ENCODE measurements around the gene KRTAP10-2.
A peak's percentile ranks its signal among the peaks of the same experiment; 100 is the strongest.
"Not testable (repeated sequence)": the region's sequence is repeated elsewhere in the genome, so short reads cannot be mapped to it uniquely, and the experiment has no call there.

KRTAP10-2 gene, protein sequence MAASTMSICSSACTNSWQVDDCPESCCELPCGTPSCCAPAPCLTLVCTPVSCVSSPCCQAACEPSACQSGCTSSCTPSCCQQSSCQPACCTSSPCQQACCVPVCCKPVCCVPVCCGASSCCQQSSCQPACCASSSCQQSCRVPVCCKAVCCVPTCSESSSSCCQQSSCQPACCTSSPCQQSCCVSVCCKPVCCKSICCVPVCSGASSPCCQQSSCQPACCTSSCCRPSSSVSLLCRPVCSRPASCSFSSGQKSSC

DNA sequence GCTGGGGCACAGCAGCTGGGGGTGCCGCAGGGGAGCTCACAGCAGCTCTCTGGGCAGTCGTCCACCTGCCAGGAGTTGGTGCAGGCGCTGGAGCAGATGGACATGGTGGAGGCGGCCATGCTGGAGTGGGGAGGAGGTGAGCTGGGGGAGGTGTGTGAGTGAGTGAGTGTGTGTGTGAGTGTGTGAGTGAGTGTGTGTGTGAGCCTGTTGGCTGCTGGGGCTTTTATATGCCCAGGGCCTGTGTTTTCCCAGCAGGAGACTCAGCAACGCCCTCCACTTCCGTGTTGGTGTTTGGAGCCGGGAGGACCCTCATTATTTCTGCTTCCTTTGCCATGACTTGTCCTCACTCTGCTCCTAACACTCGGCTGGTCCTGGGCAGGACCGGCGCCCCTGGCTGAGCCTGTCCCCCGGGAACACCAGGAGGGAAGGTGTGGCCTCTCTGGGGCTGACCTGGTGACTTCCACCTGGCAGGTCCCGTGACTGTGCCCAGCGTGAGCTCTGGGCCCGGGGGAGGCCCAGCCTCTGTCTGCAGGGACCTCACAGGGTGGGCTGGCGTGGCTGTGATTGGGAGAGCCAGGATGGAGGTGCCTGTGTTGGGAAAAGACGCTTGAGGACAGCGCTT is at the start of gene KRTAP10-2:
KRTAP10-2 (minus strand) TSS at position 166 of the 622 bp plus-strand sequence; CDS start at position 119, 47 bp downstream.
- no peak for DNase-seq
- in situ Hi-C loops (cut with MboI; ENCODE audit: low pct_unique_long_range_greater_than_20kb, low sequenced_read_pairs) = loop anchor here (25.0 kb wide), 1 partner anchor 89 kb away; the partner anchor contains the start of gene LRRC3

DNA sequence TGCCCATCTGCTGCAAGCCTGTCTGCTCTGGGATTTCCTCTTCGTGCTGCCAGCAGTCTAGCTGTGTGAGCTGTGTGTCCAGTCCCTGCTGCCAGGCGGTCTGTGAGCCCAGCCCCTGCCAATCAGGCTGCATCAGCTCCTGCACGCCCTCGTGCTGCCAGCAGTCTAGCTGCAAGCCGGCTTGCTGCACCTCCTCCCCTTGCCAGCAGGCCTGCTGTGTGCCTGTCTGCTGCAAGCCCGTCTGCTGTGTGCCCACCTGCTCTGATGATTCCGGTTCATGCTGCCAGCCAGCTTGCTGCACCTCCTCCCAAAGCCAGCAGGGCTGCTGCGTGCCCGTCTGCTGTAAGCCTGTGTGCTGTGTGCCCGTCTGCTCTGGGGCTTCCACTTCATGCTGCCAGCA is 49.8 kb upstream of the KRTAP10-2 start:
- in situ Hi-C loops (cut with MboI; ENCODE audit: low pct_unique_long_range_greater_than_20kb, low sequenced_read_pairs); DNase-seq: not testable (repeated sequence)

DNA sequence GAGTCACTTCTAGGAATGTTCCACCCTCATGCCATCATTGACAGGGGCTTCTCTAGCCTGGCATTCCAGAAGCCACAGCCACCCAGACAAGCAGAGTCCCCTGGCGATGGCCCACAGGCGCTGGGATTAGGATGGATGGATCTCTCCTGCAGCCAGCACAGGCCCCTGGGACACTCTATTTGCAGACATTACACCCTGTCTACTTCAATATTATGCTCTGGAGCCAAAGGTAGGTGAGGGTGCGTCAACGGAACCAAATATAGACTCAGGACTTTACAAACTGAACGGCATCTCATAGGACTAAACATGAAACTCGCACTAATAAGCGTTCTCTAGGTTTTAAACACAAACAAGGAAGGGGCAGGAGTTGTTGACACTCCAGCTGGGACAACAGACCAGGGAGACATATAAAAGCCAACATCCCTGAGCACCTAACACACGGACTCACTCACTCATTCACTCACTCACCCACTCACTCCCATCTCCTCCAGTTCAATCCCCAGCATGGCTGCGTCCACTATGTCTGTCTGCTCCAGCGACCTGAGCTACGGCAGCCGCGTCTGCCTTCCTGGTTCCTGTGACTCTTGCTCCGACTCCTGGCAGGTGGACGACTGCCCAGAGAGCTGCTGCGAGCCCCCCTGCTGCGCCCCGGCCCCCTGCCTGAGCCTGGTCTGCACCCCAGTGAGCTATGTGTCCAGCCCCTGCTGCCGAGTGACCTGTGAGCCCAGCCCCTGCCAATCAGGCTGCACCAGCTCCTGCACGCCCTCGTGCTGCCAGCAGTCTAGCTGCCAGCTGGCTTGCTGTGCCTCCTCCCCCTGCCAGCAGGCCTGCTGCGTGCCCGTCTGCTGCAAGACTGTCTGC is 49.0 kb upstream of the KRTAP10-2 start, which contains the start of gene KRTAP10-7:
KRTAP10-7 (plus strand) TSS at position 480 of the 861 bp plus-strand sequence; CDS start at position 505, 25 bp downstream.
- DNase-seq; in situ Hi-C loops (cut with MboI; ENCODE audit: low pct_unique_long_range_greater_than_20kb, low sequenced_read_pairs): not testable (repeated sequence)

DNA sequence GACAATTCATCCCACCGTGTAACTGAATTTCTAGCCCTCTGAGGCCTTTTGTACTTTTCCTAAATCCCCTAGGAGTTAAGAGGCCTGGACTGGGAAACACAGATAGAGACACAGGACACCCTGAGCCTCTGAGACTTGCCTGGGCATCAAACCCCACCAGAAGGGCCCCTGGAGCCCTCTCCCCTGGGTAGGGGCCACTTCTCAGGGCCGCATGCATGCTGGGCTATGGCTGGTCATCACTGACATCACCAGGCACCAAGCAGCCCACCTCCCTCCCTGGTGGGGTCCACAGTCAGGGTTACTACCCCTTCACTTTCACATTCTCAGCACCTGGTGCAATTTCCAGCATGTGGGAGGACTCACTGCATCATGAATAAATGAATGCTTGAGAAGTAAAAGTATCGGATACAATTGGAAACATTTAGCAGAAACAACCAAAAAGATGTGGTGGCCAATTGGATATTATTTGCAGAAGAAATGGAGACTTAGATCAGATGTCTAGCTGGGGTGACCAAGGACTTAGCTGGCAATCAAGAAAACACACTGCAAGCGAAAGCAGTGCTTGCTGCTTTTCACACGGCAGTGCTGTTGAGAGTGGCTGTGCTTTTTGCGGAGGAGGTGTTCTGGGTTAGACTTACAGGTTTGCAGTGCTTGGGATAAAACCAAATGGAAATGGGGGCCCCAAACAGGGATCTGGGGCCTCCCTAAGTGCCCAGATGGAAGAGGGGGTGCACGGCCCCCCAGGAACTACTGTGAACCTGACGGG is 48.1 kb upstream of the KRTAP10-2 start:
- no peak for DNase-seq
- in situ Hi-C loops (cut with MboI; ENCODE audit: low pct_unique_long_range_greater_than_20kb, low sequenced_read_pairs) = no loop called here

DNA sequence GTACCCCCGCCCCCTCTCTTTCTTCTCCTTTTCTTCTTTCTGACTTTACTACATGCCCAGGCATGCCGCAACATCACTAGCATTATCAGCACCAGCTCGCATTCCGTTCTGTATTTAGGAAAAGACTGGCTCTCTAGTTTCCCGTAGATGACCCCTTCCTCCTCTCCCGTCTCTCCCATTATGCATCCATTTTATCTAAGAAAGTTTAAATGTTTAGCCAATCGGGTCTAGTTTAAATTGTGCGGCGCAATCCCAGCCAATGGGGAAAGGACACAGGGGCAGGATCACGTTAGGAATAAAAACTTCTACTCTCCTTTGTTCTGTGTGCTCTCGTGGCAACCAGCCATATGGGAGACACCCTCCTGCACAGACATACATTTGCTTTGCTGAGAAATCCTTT is 46.8 kb upstream of the KRTAP10-2 start:
- in situ Hi-C loops (cut with MboI; ENCODE audit: low pct_unique_long_range_greater_than_20kb, low sequenced_read_pairs) = no loop called here
- peak; percentile 26 for DNase-seq

DNA sequence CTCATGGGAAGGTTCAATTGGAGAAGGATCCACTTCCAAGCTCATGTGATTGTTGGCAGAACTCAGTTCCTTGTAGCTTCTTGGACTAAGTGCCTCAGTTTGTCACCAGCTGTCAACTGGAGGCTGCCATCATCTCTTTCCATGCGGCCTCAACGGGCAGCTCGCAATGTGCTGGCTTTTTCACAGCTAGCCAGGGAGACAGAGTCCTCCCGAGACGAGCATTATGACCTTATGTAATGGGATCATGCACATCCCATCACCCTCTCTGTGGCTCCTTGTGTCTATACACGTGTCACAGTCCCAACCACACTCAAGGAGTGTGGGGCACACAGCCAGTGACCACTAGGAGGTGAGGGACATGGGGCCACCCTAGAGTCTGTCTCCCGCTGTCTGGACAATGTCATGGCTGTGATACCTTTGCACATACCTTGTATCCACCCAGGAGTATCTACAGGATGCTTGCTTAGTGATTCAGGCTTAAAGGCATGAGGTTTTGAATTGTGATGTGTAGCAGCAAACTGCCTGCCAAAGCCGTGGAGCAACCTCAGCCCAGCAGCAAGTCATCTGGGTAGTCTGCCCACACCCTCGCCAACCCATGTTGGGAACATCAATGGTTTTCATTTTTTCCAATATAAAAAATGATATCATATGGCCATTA is 44.9 kb upstream of the KRTAP10-2 start:
- no peak for DNase-seq
- in situ Hi-C loops (cut with MboI; ENCODE audit: low pct_unique_long_range_greater_than_20kb, low sequenced_read_pairs) = no loop called here

DNA sequence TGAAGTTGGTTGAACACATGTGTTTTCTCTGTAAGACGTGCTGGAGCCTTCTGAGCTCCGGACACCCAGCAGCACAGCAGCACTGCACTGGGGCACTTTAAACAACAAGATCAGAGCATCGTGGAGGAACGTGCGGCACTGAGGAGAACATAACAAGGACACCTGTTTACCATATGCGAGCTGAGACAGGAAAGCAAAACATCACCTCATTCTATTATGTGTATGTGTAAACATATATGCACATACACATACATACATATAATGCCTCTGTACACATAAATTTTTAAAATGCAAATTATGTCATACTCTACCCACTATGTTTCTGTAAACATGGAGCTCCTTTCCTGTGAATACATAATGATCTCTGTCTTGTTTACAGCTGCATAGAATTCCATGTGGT is 44.2 kb upstream of the KRTAP10-2 start:
- in situ Hi-C loops (cut with MboI; ENCODE audit: low pct_unique_long_range_greater_than_20kb, low sequenced_read_pairs) = no loop called here
- no peak for DNase-seq

DNA sequence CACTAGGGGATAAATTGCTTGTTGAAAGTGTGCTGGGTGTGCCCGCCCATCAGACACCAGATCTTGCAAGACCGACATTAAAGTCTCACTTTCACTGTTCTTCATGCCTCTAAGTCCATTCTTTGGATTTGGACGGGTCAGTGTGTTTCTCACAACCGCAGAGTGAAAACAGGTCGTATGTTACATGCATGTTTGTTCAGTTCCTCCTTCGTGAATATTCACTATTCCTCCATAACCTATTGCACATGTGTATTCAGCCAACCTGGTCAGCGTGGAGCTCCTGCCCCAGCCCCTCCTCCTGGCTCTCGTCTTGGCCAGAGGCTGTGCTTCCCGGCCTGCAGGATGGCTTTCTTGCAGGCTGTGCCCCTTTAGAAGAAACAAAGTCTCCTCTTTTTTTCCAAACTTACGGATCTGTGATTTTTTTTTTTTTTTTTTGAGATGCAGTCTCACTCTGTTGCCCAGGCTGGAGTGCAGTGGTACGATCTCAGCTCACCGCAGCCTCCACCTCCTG is 43.2 kb upstream of the KRTAP10-2 start:
- no peak for DNase-seq
- in situ Hi-C loops (cut with MboI; ENCODE audit: low pct_unique_long_range_greater_than_20kb, low sequenced_read_pairs) = no loop called here

DNA sequence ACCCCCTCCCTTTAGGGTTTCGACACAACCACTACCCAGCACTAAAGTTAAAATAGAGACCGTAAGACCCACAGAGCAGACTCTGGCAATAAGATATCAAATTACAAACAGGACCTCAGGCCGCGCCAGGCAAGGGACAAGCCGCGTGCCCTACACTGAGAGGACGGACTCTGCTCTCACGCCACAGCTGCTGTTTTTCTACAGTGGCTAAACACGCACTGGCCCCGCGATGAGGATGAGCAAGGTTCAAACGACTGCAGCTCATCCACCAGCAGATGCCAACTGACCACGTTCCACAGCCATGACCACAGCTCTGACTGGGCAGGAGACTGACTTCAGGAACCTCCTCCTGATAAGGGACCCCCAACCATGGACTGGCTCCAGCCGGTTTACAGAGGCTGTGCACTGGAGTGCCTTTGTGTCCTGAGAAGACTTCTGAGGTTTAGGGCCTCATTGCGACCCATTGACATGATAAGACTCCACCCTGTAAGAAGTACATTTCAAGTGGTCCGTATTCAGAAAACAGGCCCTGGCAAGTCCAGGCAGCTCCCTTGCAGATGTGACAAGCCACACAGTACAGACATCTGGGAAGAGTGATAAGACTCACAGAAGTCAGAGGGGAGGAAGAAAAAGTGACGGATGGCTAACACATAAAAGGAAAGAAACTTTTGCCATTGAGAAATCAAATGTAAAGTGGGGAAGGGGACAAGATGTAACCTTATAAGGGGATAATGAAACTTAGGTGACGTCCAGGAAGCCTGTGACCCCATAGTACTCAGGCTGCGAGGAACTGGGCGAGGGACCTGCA is 42.5 kb upstream of the KRTAP10-2 start:
- DNase-seq = peak; percentile 61
- in situ Hi-C loops (cut with MboI; ENCODE audit: low pct_unique_long_range_greater_than_20kb, low sequenced_read_pairs) = no loop called here

DNA sequence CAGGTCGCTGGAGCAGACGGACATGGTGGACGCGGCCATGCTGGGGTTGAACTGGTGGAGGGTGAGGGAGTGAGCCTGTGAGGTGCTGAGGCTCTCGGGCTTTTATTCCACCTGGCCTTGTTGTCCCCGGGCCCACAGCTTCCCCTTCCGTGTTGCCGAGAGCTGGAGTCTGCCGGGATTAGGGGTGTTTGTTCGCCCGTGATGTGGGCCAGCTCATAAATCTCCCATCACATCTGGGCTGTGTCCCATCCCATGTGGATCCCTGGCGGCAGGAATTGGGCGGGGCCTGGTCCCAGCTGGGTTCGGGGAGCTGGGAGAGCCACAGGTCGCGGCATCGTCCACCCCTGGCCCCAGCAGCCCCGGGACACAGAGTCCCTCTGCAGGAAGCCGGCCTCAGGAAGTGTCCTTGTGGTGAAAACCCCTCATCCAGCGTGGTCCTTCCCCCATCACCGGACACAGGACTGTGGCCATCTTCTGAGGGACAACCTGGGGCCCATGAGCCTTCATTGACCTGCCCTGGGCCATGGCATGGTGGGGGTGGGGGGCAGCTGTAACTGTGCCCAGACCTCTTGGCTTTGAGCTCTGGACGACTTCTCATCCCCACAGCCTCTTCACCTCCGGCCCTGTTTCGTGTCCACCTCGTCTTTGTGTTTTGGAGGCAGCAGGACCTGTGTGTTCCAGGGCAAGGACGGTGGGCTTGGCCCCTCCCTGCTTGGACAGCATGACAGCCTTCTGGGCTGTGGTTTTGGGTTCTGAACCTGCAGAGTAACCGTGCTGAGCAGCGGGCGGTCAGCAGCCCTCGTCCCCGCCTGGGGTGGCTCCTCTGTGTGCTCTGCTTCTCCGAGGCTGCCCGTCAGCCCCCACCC is 41.4 kb upstream of the KRTAP10-2 start, which contains the start of gene KRTAP10-6:
KRTAP10-6 (minus strand) TSS at position 60 of the 866 bp plus-strand sequence; CDS start at position 39, 21 bp downstream.
- in situ Hi-C loops (cut with MboI; ENCODE audit: low pct_unique_long_range_greater_than_20kb, low sequenced_read_pairs) = no loop called here
- DNase-seq = no peak

DNA sequence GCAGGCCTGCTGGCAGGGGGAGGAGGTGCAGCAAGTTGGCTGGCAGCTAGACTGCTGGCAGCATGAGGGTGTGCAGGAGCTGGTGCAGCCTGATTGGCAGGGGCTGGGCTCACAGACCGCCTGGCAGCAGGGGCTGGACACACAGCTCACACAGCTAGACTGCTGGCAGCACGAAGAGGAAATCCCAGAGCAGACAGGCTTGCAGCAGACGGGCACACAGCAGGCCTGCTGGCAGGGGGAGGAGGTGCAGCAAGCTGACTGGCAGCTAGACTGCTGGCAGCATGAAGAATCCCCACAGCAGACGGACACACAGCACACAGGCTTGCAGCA is 40.5 kb upstream of the KRTAP10-2 start:
- in situ Hi-C loops (cut with MboI; ENCODE audit: low pct_unique_long_range_greater_than_20kb, low sequenced_read_pairs) = not testable (repeated sequence)

DNA sequence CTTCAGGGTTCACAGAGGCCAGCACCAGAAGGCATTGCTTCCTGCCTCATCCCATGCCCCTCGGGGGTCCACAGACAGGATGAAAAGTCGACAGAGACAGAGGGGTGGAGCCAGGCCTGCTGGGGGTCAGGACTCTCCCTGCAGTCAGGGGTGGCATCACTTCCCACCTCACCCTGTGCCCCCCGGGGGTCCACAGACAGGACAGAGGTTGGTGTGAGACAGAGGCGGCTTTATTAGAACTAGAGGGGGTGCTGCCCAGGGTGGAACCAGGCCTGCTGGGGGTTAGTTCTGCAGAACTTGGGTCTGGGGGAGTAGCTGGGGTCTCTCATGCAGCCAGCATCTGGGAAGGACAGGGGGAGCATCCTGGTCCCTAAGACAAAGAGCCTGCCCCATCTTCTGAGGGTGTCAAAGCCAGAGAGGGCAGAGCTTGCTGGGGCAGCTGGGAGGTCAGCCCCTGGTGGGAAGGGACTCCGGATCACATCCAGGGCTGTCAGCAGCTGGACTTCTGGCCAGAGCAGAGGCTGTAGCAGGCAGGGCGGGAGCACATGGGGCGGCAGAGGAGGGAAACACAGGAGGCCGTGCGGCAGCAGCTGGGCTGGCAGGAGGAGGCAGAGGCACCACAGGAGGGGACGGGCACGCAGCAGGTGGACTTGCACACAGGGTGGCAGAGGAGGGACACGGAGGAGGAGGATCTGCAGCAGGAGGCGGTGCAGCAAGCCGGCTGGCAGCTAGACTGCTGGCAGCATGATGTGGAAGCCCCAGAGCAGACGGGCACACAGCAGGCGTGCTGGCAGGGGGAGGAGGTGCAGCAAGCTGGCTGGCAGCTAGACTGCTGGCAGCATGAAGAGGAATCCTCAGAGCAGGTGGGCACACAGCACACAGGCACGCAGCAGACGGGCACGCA is 39.8 kb upstream of the KRTAP10-2 start:
- DNase-seq; in situ Hi-C loops (cut with MboI; ENCODE audit: low pct_unique_long_range_greater_than_20kb, low sequenced_read_pairs): not testable (repeated sequence)

More for the DNA sequence above, 40.5 kb upstream of the KRTAP10-2 start:
- DNase-seq = not testable (repeated sequence)

DNA sequence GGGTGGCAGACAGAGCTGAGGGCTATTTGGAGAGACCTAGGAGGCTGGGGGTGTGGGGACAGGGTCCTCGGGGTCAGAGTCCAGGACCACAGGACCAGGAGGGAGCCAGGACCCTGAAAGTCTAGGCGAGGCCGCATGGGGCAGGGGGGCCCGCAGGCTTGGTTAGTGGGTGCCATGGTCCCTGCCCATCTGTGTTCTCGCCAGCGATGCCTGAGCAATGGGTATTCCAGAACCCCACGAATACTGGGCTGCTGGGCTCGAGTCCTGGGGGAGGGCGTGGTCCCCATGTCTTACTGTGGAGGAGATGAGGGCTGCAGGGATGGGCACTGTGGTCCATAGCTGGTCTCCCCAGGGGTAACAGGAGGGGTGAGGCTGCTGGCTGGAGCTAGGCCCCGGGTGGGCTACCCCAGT is 39.0 kb upstream of the KRTAP10-2 start:
- in situ Hi-C loops (cut with MboI; ENCODE audit: low pct_unique_long_range_greater_than_20kb, low sequenced_read_pairs) = no loop called here
- no peak for DNase-seq

DNA sequence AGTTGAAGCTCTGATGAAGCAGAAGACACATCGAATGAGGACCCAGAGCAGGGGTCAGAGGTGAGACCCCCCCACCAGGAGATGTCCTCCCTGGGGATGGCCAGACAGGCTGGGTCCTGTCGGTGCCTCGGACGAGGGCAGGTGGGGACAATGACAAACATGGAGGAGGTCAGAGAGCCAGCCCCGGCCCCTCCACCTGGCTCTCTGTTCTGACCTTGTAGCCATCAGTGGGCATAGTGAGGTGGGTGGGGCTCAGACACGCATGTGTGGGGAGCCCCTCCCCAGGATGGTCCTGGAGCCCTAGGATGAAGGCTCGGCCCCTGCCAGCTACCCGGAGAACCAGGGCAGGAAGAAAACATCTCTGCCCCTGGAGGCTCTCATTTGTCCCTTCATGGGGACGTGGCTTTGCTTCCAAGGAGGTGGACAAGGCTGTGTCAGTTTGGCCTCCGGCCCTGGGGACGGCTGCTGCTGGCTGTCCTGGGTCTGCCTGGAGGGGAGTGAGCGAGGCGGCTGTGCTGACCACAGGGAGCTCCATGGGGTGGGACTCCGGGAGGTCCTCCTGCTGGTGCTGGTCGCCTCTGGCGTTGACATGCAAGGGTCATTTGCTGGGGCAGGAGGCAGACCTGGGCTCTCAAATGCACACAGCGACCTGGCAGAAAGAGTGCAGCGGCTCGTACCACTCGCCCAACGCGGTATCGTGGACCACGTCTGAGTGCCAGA is 38.4 kb upstream of the KRTAP10-2 start:
- in situ Hi-C loops (cut with MboI; ENCODE audit: low pct_unique_long_range_greater_than_20kb, low sequenced_read_pairs) = no loop called here
- DNase-seq = no peak

DNA sequence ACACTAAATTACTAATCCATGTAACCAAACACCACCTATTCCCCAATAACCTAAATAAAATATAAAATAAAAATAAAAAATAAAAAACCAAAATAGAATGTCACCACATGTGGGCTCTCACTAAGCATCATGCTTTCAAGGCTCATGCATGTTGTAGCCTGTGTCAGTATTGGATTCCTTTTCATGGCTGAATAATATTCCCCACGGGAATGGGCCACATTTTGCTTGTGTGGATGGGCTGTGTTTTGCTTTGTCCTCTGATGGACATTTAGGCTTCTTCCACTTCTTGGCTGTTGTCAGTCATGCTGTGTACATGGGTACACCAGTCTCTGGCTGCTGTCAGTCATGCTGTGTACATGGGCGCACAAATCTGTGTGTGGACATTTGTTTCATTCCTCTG is 37.8 kb upstream of the KRTAP10-2 start:
- in situ Hi-C loops (cut with MboI; ENCODE audit: low pct_unique_long_range_greater_than_20kb, low sequenced_read_pairs) = no loop called here
- no peak for DNase-seq

Data from KBM-7 (cell line).